Fibroblast of villous mesenchyme (primary cell): Measurements from ENCODE around the gene DAPK2. TPM values are rescaled to one million over a fixed set of nuclear protein-coding genes. Genes with fewer than 3 reads are reported as not detected.

ENCODE experiments used
- DNase-seq: peaks from one replicate; pipeline ENCODE4 v3.0.0-alpha.2; 2010; ENCODE audit warnings: low read depth
- H3K4me3 ChIP-seq: 2 replicates; pipeline ENCODE4 v1.5.1; 2011; ENCODE audit warnings: low read depth, mild to moderate bottlenecking, low read length
- total RNA-seq: library from RNA; depleted of rRNA; stranded (reverse); fragments of >200 nt; gene quantifications from 2 replicates; pipeline ENCODE4 v1.2.3, GENCODE V29; 2012
- TF ChIP-seq, protein P1 (sequence below): IDR thresholded peaks from 2 replicates; pipeline ENCODE4 v1.5.1; 2012; ENCODE audit warnings: low read depth, mild to moderate bottlenecking, low read length; ENCODE audit not compliant: insufficient read depth

The DAPK2 gene
- total RNA-seq, 1 donor: 8.2 TPM

DNA sequence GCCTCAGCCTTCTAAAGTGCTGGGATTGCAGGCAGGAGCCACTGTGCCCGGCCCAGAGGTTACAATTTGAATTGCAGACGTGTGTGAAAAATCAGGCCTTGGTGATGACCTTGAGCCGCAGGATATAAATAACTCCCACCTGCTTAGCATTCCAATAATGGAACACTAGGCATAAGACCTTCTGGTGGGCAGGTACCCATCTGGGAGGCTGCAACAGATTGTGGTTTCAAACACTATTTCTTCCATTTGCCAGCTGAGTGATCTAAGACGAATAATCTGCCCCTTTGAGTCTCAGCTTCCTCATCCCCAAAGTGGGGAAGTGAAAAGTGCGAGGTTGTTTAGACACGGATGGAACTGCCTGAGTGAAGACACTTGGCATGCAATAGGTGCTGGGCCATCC lies 164.9 kb downstream of the DAPK2 start:
- no peak for DNase-seq
- no peak overlapping the region for H3K4me3 ChIP-seq
- TF ChIP-seq, protein P1, sequence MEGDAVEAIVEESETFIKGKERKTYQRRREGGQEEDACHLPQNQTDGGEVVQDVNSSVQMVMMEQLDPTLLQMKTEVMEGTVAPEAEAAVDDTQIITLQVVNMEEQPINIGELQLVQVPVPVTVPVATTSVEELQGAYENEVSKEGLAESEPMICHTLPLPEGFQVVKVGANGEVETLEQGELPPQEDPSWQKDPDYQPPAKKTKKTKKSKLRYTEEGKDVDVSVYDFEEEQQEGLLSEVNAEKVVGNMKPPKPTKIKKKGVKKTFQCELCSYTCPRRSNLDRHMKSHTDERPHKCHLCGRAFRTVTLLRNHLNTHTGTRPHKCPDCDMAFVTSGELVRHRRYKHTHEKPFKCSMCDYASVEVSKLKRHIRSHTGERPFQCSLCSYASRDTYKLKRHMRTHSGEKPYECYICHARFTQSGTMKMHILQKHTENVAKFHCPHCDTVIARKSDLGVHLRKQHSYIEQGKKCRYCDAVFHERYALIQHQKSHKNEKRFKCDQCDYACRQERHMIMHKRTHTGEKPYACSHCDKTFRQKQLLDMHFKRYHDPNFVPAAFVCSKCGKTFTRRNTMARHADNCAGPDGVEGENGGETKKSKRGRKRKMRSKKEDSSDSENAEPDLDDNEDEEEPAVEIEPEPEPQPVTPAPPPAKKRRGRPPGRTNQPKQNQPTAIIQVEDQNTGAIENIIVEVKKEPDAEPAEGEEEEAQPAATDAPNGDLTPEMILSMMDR: no peak

DNA sequence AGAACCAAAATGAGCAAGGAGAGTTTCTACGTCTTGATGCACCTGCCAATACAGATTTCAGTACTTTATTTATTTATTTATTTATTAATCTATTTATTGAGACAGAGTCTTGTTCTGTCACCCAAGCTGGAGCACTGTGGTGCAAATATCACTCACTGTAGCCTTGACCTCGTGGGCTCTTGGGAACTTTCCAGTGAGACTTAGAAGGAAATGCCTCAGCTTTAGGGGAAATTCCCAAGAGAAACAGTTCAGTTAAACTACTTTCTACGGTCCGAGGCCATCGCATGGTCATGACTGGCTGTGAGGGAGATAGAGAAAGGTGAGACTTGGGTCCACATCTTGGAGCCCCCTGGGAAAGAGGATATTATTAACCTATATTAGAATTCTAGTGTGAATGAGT lies 165.5 kb downstream of the DAPK2 start:
- no peak for DNase-seq
- TF ChIP-seq, protein P1: no peak

DNA sequence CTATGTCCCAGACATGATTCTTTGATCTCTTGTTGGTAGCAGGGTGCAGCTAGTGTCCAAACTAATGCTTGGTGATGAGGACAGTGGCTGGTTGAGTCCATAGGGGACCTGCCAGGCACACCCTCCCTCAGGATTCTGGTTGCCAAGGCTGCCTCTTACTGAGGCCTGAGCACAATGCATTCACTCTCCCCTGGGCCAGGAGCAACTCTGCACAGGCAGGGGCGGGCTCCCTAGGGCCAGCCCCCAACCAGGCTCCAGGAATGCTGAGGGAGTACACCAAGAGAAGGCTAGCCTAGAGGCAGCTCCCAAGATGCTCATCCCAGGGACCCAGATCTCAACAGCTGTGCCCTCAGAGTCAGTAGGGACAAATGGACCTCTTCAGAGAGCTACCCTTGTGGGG lies 166.3 kb downstream of the DAPK2 start:
- H3K4me3 ChIP-seq: no peak overlapping the region
- DNase-seq: no peak
- TF ChIP-seq, protein P1: no peak

More for the DNA sequence above, 165.5 kb downstream of the DAPK2 start:
- H3K4me3 ChIP-seq: no peak overlapping the region

DNA sequence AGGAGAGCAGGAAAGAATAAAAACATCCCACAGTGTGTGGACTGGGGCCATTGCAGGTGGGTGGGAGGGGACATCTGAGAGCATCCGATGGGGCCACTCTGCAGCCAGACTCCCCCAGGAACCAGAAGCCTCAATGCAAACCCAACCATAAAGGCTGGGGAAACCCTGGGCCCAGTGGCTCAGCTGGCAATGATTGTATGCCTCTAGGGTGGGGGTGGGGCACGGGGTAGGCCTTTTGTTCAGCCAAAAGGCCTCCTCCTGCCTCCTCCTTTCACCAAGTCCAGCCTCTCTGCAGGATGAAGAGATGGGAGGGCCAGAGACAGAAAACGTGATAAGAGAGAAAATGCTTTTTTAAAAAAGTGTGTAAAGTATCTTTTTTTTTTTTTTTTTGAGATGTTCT lies 167.1 kb downstream of the DAPK2 start:
- TF ChIP-seq, protein P1: no peak
- DNase-seq: no peak
- no peak overlapping the region for H3K4me3 ChIP-seq

DNA sequence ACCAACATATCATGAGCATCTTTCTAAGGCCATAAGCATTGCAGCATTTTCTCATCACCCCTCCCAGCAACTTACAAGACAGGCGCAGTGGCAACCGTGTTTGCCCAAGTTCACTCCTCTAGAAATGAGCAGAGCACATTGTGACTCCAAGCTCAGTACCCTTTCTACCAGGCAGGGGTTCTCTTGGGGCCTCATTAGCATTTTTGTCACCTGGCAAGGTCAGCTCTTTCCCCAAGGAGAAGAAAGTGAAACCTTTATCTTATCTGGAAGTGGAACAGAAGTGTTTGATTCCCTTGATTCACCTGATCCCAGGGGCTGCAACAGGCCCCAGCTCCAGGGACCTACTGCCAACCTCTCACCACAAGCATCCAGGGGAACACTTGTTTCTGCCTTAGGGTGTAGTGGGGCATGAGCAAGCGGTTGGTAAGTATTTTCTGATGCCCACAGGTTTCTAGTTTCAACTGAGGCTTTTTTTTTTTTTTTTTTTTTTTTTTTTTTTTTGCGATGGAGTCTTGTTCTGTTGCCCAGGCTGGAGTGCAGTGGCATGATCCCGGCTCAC lies 168.5 kb downstream of the DAPK2 start:
- DNase-seq: no peak
- H3K4me3 ChIP-seq: no peak overlapping the region
- TF ChIP-seq, protein P1: no peak

GRCh38 chr15:63876085-63876662 lies 170.1 kb downstream of the DAPK2 start:
- no peak for DNase-seq
- TF ChIP-seq, protein P1: no peak
- no peak overlapping the region for H3K4me3 ChIP-seq

GRCh38 chr15:63874616-63875015 lies 171.7 kb downstream of the DAPK2 start:
- no peak overlapping the region for H3K4me3 ChIP-seq
- no peak for DNase-seq
- TF ChIP-seq, protein P1: no peak
